Mucosa of descending colon (tissue), 3 donors: Measurements from ENCODE around the gene KL. TPM values are rescaled to one million over a fixed set of nuclear protein-coding genes. Genes with fewer than 3 reads are reported as not detected.

Source experiments
- ATAC-seq: fragments of 200-7000 bp; cut with Tn5 transposase; one replicate; pipeline ENCODE4 v1.9.1; 2020; ENCODE audit warnings: mild to moderate bottlenecking, moderate library complexity
- DNase-seq, 3 donors: peaks; one replicate each; pipeline ENCODE4 v3.0.0-alpha.2; 2020
- H3K36me3 ChIP-seq: fragments of 200-600 bp; one replicate; pipeline ENCODE4 v1.8.0; 2021; ENCODE audit warnings: low read depth, mild to moderate bottlenecking
- H3K4me1 ChIP-seq: fragments of 200-600 bp; one replicate; pipeline ENCODE4 v1.8.0; 2021; ENCODE audit warnings: low read depth, mild to moderate bottlenecking
- H3K4me3 ChIP-seq: fragments of 200-600 bp; one replicate; pipeline ENCODE4 v1.8.0; 2021; ENCODE audit warnings: mild to moderate bottlenecking
- H3K9me3 ChIP-seq: fragments of 200-600 bp; one replicate; pipeline ENCODE4 v1.8.0; 2021; ENCODE audit warnings: mild to moderate bottlenecking
- CTCF ChIP-seq: fragments of 200-600 bp; IDR thresholded peaks from one replicate; pipeline ENCODE4 v1.8.0; 2022; ENCODE audit warnings: antibody characterized with exemption, mild to moderate bottlenecking
- intact Hi-C, 2 donors: fragments of 100-400 bp; cut with DNase I in 1 of 2; cut with micrococcal nuclease in 1 of 2; formaldehyde crosslinking; loops; one replicate each; pipeline versions ENCODE4 v1.11.0 to v1.11.1; 2022; cut with DNase I, micrococcal nuclease
- total RNA-seq, 3 donors: library from RNA; stranded (reverse); fragmentation: NEBNext Ultra II Directional in 2 of 3; extraction: Animal tissue kit (Norgen Biotek cat#: 25700) in 2 of 3; gene quantifications; one replicate each; pipeline versions ENCODE4 v1.2.1 to v1.2.4, GENCODE V29; 2021 to 2023
- donor health status: DM: no; HTN: no; CAD: no; lungs with moderate emphysema.
- donor health status: DM: no; HTN: no; CAD: no.
- donor health status: DM: no; HTN: yes; CAD: no.

KL gene
- total RNA-seq, 3 donors from 2014 or later: 0.63 to 6.0 (median 0.84) TPM

- no peaks in the 10 kb centered on the region for H3K4me1 ChIP-seq
- H3K9me3 ChIP-seq: no peaks in the 10 kb centered on the region
- ATAC-seq: no peak
- H3K4me3 ChIP-seq: no peak overlapping the region
- no peak for TF ChIP-seq CTCF
- H3K36me3 ChIP-seq: no peaks in the 10 kb centered on the region
- DNase-seq: no peak
- intact Hi-C loops: no loop called here
These were observed 12.4 kb downstream of the KL start for GRCh38 chr13:33028620-33029019.

GRCh38 chr13:33031277-33031676, 15.1 kb downstream of the KL start:
- Histone ChIP-seq H3K9me3 (no peaks in the 10 kb centered on the region), H3K4me1 (no peaks in the 10 kb centered on the region), H3K36me3 (no peaks in the 10 kb centered on the region), H3K4me3 (no peak overlapping the region)
- intact Hi-C loops: no loop called here
- TF ChIP-seq CTCF: no peak
- ATAC-seq: no peak
- no peak for DNase-seq

GRCh38 chr13:33032037-33032625, 15.9 kb downstream of the KL start:
- DNase-seq: peak in 1 of 3 donors; percentile 14
- intact Hi-C loops: no loop called here
- H3K36me3 ChIP-seq: no peaks in the 10 kb centered on the region
- no peak overlapping the region for H3K4me3 ChIP-seq
- peak; percentile 37 for ATAC-seq
- H3K9me3 ChIP-seq: no peaks in the 10 kb centered on the region
- no peaks in the 10 kb centered on the region for H3K4me1 ChIP-seq
- no peak for TF ChIP-seq CTCF

- intact Hi-C loops: no loop called here
- no peaks in the 10 kb centered on the region for H3K4me1 ChIP-seq
- H3K4me3 ChIP-seq: no peak overlapping the region
- no peaks in the 10 kb centered on the region for H3K9me3 ChIP-seq
- no peak for DNase-seq
- H3K36me3 ChIP-seq: no peaks in the 10 kb centered on the region
- no peak for ATAC-seq
- TF ChIP-seq CTCF: no peak
These were observed 17.0 kb downstream of the KL start for GRCh38 chr13:33033051-33033812.

GRCh38 chr13:33033986-33034385, 17.8 kb downstream of the KL start:
- no peak for TF ChIP-seq CTCF
- ATAC-seq (no peak), DNase-seq (no peak)
- Histone ChIP-seq H3K4me1 (no peaks in the 10 kb centered on the region), H3K36me3 (no peaks in the 10 kb centered on the region), H3K9me3 (no peaks in the 10 kb centered on the region), H3K4me3 (no peak overlapping the region)
- intact Hi-C loops: no loop called here
